PFSK-1 (cell line): ENCODE results near the gene EPS15.

Experiments
- SIN3A ChIP-seq: IDR thresholded peaks from 2 replicates; pipeline ENCODE4 v1.6.1; 2012; ENCODE audit warnings: mild to moderate bottlenecking, low read length, moderate library complexity, borderline replicate concordance; ENCODE audit not compliant: insufficient read depth
- TAF1 ChIP-seq: IDR thresholded peaks from 2 replicates; pipeline ENCODE4 v1.6.1; 2012; ENCODE audit warnings: low read length, control low read depth, borderline replicate concordance; ENCODE audit not compliant: insufficient read depth

GRCh38 chr1:51512120-51512519 is 6.9 kb downstream of the EPS15 start:
- TF ChIP-seq SIN3A: no peak
- TF ChIP-seq TAF1: no peak
